ENCODE measurements around the gene GTPBP6.

The GTPBP6 gene

DNA sequence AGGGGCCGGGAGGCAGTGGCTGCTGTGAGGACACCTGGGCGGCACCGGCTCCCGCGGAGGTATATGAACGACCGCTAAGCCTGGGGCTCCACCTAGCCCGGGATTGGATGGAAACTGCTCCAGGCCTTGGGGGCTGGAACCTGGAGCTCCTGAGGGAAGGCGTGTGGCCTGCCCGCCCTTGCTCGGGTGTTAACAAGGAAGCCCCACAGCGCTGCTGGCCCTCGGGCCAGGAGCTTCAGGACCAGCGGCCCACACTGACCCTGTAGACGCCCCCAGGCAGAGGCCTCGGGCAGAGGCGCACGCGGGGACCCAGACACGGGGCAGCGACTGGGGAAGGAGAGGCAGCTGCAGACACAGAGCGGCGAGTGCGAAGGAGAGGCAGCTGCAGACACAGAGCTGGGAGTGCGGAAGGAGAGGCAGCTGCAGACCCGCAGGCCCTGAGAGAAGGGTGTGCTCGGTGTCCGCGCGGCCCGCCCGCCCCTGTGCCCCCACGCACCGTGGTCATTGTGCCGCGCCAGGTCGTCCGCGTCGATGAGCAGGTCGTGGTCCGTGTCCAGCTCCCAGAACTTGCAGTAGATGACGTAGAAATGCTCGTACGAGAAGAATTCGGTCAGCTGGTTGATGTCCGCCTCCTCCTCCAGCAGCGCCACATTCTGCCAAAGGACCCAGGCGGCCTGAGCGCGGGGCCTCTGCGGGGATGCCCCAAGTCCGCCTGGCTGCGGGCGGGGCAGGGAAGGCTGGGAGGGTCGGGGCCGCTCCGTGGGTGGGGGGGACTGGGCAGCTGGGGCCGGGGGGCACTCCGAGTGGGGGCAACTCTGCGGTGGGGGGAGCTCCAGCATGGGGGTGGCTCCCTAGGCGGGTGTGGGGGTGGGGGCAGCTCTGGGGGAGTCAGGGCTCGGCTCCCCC, 26.7 kb upstream of the GTPBP6 start:
- TF ChIP-seq TAF1 (IDR thresholded peaks at IDR 0.05; ENCODE audit: low read depth) (no peak), NFIC (IDR thresholded peaks at IDR 0.05) (no peak), TEAD4 (IDR thresholded peaks at IDR 0.05) (no peak), CREB1 (IDR thresholded peaks at IDR 0.05; ENCODE audit: low read depth) (no peak), YY1 (IDR thresholded peaks at IDR 0.05; ENCODE audit: low read depth) (no peak), ZBTB7A (IDR thresholded peaks at IDR 0.05; ENCODE audit: low read depth) (no peak), RAD21 (IDR thresholded peaks at IDR 0.05; ENCODE audit: low read depth) (no peak), TCF12 (IDR thresholded peaks at IDR 0.05; ENCODE audit: low read depth) (no peak), EP300 (IDR thresholded peaks at IDR 0.05; ENCODE audit: borderline replicate concordance) (no peak), EGR1 (IDR thresholded peaks at IDR 0.05) (no peak), CEBPB (IDR thresholded peaks at IDR 0.05) (no peak), FOXM1 (IDR thresholded peaks at IDR 0.05; ENCODE audit: borderline replicate concordance, low read depth) (no peak)
- TF ChIP-seq, protein P1, sequence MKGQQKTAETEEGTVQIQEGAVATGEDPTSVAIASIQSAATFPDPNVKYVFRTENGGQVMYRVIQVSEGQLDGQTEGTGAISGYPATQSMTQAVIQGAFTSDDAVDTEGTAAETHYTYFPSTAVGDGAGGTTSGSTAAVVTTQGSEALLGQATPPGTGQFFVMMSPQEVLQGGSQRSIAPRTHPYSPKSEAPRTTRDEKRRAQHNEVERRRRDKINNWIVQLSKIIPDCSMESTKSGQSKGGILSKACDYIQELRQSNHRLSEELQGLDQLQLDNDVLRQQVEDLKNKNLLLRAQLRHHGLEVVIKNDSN (IDR thresholded peaks at IDR 0.05), result no peak
- TF ChIP-seq, protein P2, sequence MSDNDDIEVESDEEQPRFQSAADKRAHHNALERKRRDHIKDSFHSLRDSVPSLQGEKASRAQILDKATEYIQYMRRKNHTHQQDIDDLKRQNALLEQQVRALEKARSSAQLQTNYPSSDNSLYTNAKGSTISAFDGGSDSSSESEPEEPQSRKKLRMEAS (IDR thresholded peaks at IDR 0.05), result no peak
- TF ChIP-seq, protein P3, sequence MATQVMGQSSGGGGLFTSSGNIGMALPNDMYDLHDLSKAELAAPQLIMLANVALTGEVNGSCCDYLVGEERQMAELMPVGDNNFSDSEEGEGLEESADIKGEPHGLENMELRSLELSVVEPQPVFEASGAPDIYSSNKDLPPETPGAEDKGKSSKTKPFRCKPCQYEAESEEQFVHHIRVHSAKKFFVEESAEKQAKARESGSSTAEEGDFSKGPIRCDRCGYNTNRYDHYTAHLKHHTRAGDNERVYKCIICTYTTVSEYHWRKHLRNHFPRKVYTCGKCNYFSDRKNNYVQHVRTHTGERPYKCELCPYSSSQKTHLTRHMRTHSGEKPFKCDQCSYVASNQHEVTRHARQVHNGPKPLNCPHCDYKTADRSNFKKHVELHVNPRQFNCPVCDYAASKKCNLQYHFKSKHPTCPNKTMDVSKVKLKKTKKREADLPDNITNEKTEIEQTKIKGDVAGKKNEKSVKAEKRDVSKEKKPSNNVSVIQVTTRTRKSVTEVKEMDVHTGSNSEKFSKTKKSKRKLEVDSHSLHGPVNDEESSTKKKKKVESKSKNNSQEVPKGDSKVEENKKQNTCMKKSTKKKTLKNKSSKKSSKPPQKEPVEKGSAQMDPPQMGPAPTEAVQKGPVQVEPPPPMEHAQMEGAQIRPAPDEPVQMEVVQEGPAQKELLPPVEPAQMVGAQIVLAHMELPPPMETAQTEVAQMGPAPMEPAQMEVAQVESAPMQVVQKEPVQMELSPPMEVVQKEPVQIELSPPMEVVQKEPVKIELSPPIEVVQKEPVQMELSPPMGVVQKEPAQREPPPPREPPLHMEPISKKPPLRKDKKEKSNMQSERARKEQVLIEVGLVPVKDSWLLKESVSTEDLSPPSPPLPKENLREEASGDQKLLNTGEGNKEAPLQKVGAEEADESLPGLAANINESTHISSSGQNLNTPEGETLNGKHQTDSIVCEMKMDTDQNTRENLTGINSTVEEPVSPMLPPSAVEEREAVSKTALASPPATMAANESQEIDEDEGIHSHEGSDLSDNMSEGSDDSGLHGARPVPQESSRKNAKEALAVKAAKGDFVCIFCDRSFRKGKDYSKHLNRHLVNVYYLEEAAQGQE (IDR thresholded peaks at IDR 0.05; ENCODE audit: low read depth), result no peak

DNA sequence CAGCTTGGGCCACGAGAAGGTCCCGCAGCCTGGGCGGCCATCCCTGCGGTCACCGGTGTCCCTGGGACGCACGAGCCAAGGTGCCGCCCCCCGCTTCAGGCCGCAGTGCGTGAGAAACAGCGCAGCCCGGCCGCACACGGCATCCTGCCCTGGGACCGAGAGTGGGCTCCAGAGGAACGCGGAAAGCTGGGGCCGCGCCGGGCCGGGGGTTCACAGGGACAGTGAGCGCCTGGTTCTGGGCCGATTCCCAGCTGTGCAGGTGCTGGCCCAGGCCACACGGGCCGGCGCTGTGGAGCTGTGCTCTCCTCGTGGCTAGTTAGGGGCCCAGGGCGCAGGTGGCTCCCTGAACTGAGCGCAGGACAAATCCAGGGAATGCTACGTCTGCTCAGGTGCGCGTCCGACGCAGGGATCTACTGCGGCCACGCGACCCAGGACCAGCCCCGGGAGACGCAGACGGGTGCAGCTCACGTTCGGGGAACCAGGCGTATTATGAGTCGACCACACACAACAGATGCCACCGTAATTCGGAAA, 25.8 kb upstream of the GTPBP6 start:
- no peak for TF ChIP-seq YY1 (IDR thresholded peaks at IDR 0.05; ENCODE audit: low read depth)
- no peak for TF ChIP-seq FOXM1 (IDR thresholded peaks at IDR 0.05; ENCODE audit: borderline replicate concordance, low read depth)
- TF ChIP-seq TEAD4 (IDR thresholded peaks at IDR 0.05), result no peak
- no peak for TF ChIP-seq EGR1 (IDR thresholded peaks at IDR 0.05)
- TF ChIP-seq TAF1 (IDR thresholded peaks at IDR 0.05; ENCODE audit: low read depth), result no peak
- no peak for TF ChIP-seq CEBPB (IDR thresholded peaks at IDR 0.05)
- TF ChIP-seq EP300 (IDR thresholded peaks at IDR 0.05; ENCODE audit: borderline replicate concordance), result no peak
- TF ChIP-seq, protein P3 (IDR thresholded peaks at IDR 0.05; ENCODE audit: low read depth), result no peak
- TF ChIP-seq RAD21 (IDR thresholded peaks at IDR 0.05; ENCODE audit: low read depth), result no peak
- no peak for TF ChIP-seq ZBTB7A (IDR thresholded peaks at IDR 0.05; ENCODE audit: low read depth)
- no peak for TF ChIP-seq CREB1 (IDR thresholded peaks at IDR 0.05; ENCODE audit: low read depth)
- TF ChIP-seq, protein P1 (IDR thresholded peaks at IDR 0.05), result no peak
- no peak for TF ChIP-seq TCF12 (IDR thresholded peaks at IDR 0.05; ENCODE audit: low read depth)
- TF ChIP-seq, protein P2 (IDR thresholded peaks at IDR 0.05), result no peak
- TF ChIP-seq NFIC (IDR thresholded peaks at IDR 0.05), result no peak

DNA sequence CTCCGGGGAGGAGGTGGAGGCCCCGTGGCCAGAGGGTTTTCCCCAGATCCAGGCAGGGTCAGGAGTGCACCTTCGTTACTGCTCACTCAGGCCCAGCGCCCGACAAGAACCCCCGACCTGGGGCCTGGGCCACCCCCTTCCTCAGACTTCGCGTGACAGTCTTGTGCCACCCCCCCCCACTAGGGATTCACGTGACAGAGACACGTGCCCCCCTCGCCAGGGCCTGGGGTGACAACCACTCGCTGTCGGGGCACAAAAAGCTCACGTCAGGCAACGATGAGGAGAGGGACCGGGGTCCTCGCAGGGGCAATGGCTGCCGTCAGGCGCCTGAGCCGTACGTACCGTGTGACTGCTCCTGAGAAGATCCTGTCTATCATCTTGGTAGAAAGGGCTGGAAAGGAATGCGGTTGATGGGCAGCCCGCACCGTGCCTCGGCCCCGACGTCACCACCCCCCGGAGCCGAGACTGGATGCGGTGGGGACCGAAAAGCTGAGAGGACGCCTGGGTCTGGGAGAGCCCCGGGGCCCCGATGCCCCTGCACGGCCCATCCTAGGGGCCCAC, 23.0 kb upstream of the GTPBP6 start:
- TF ChIP-seq CEBPB (IDR thresholded peaks at IDR 0.05) (no peak), TCF12 (IDR thresholded peaks at IDR 0.05; ENCODE audit: low read depth) (no peak), RAD21 (IDR thresholded peaks at IDR 0.05; ENCODE audit: low read depth) (no peak), YY1 (IDR thresholded peaks at IDR 0.05; ENCODE audit: low read depth) (no peak), EGR1 (IDR thresholded peaks at IDR 0.05) (no peak), FOXM1 (IDR thresholded peaks at IDR 0.05; ENCODE audit: borderline replicate concordance, low read depth) (no peak), ZBTB7A (IDR thresholded peaks at IDR 0.05; ENCODE audit: low read depth) (no peak), TAF1 (IDR thresholded peaks at IDR 0.05; ENCODE audit: low read depth) (no peak), CREB1 (IDR thresholded peaks at IDR 0.05; ENCODE audit: low read depth) (no peak), NFIC (IDR thresholded peaks at IDR 0.05) (no peak), TEAD4 (IDR thresholded peaks at IDR 0.05) (no peak)
- TF ChIP-seq, protein P2 (IDR thresholded peaks at IDR 0.05), result no peak
- TF ChIP-seq, protein P1 (IDR thresholded peaks at IDR 0.05), result no peak
- TF ChIP-seq, protein P3 (IDR thresholded peaks at IDR 0.05; ENCODE audit: low read depth), result no peak
